K562 (cell line): ENCODE measurements around the gene GPAT3. TPM values are rescaled to one million over a fixed set of nuclear protein-coding genes. Genes with fewer than 3 reads are reported as not detected.

Source experiments
- MEF2A ChIP-seq: IDR thresholded peaks from 2 replicates; pipeline ENCODE4 v1.6.1; 2011; ENCODE audit warnings: low read depth, mild to moderate bottlenecking, low read length, moderate library complexity; ENCODE audit not compliant: control insufficient read depth
- MXI1 ChIP-seq: IDR thresholded peaks from 2 replicates; pipeline ENCODE4 v1.6.1; 2011; ENCODE audit warnings: low read depth, mild to moderate bottlenecking, improper control_type of control experiment, low read length
- POLR2B ChIP-seq: fragments of 450-650 bp; IDR thresholded peaks from 2 replicates; pipeline ENCODE4 v1.6.1; 2018; ENCODE audit warnings: low read depth; ENCODE audit not compliant: partially characterized antibody
- PTBP1 ChIP-seq: fragments of 200-400 bp; formaldehyde crosslinking; IDR thresholded peaks from 2 replicates; pipeline ENCODE4 v1.6.1; 2017; ENCODE audit warnings: low read depth, low read length
- TCF7L2 ChIP-seq: fragments of 150-350 bp; IDR thresholded peaks from 2 replicates; pipeline ENCODE4 v1.6.1; 2016; ENCODE audit warnings: low read depth, mild to moderate bottlenecking, low read length, moderate library complexity
- ZFX ChIP-seq: sonication (generic); formaldehyde crosslinking; IDR thresholded peaks from 2 replicates; pipeline ENCODE4 v1.8.0; 2022; ENCODE audit warnings: mild to moderate bottlenecking, missing genetic modification reagents, moderate library complexity
- ZNF589 ChIP-seq: fragments of 200-800 bp; sonication (Bioruptor generic); IDR thresholded peaks from 2 replicates; pipeline ENCODE4 v1.6.1; 2016; ENCODE audit warnings: low read depth, missing genetic modification characterization, missing compliant biosample characterization
- polyA plus RNA-seq, 8 experiments: library from polyadenylated mRNA; depleted of rRNA in 4 of 8; stranded (reverse) in 5 of 8; unstranded in 3 of 8; fragments of >200 nt; fragmentation: Nextera tagmentation in 2 of 8; fragmentation: Illumina TruSeq in 1 of 8; extraction: Ambion mirVana in 2 of 8; extraction: Trizol in 1 of 8; gene quantifications; 2 replicates each; pipeline versions ENCODE4 v1.2.1 to v1.2.3, GENCODE V29; 2011 to 2014; ENCODE audit warnings: inconsistent platforms in 1 of 8, missing spikeins in 1 of 8
- total RNA-seq, 7 experiments: library from RNA; depleted of rRNA in 6 of 7; stranded (reverse); fragments of >200 nt in 6 of 7; fragmentation: Illumina TruSeq in 2 of 7; extraction: Trizol in 2 of 7; gene quantifications; 2 replicates each; pipeline versions ENCODE4 v1.2.1 to v1.2.3, GENCODE V29; 2011 to 2021; ENCODE audit warnings: low replicate concordance in 1 of 7
- TF ChIP-seq, protein P1 (sequence below): fragments of 450-650 bp; IDR thresholded peaks from 2 replicates; pipeline ENCODE4 v1.6.1; 2016; ENCODE audit warnings: mild to moderate bottlenecking, moderate library complexity
- TF ChIP-seq, protein P2 (sequence below), 2 experiments: IDR thresholded peaks; 2 replicates each; pipeline ENCODE4 v1.6.1; 2012; ENCODE audit warnings: improper control_type of control experiment in 2 of 2, low read depth in 2 of 2, low read length in 2 of 2, borderline replicate concordance in 1 of 2
- TF ChIP-seq, protein P3 (sequence below): fragments of 450-650 bp; formaldehyde crosslinking; conservative IDR thresholded peaks from 2 replicates; pipeline ENCODE4 v1.4.0; 2022; ENCODE audit warnings: mild to moderate bottlenecking, missing genetic modification characterization

The GPAT3 gene
- total and polyA plus RNA-seq, 9 of the 15 experiments (the other 6 are each of a cell fraction or from before 2014, with no cell fraction given), result 4.1 to 16.1 (median 13.1) TPM

DNA sequence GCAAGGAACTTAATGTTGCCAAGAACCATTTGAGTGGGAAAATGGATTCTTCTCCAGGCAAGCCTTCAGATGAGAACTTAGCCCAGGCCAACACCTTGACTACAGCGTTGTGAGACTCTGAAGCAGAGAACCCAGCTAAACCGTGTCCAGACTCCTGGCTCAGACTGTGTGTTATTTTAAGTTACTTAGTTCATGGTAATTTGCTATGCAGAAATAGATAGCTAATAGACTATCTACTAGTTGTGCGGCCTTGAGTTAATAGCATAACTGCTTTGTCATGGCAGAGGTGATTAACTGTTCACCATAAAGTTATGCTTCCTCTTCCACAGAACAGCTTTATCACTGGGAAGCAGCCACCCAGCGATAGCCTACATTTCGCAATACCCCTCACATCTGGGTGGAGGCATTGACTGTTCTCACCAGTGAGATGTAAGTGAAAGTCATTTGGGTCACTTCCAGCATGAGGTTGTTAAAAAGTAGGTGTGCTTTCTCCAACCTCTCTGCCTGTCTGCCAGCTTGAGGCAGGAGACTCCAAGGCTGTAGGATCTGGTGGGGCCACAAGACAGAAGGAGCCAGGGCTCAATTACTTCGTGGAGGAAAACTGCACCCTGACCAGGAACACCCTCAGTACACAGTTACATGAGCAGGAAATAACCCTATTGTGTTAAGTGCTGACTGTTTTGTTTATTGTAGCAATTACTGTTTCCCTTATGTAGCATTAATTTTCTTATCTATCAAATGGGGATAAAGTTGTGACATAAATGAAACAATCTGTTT, 94.2 kb downstream of the GPAT3 start (continued):
- TF ChIP-seq, protein P1, sequence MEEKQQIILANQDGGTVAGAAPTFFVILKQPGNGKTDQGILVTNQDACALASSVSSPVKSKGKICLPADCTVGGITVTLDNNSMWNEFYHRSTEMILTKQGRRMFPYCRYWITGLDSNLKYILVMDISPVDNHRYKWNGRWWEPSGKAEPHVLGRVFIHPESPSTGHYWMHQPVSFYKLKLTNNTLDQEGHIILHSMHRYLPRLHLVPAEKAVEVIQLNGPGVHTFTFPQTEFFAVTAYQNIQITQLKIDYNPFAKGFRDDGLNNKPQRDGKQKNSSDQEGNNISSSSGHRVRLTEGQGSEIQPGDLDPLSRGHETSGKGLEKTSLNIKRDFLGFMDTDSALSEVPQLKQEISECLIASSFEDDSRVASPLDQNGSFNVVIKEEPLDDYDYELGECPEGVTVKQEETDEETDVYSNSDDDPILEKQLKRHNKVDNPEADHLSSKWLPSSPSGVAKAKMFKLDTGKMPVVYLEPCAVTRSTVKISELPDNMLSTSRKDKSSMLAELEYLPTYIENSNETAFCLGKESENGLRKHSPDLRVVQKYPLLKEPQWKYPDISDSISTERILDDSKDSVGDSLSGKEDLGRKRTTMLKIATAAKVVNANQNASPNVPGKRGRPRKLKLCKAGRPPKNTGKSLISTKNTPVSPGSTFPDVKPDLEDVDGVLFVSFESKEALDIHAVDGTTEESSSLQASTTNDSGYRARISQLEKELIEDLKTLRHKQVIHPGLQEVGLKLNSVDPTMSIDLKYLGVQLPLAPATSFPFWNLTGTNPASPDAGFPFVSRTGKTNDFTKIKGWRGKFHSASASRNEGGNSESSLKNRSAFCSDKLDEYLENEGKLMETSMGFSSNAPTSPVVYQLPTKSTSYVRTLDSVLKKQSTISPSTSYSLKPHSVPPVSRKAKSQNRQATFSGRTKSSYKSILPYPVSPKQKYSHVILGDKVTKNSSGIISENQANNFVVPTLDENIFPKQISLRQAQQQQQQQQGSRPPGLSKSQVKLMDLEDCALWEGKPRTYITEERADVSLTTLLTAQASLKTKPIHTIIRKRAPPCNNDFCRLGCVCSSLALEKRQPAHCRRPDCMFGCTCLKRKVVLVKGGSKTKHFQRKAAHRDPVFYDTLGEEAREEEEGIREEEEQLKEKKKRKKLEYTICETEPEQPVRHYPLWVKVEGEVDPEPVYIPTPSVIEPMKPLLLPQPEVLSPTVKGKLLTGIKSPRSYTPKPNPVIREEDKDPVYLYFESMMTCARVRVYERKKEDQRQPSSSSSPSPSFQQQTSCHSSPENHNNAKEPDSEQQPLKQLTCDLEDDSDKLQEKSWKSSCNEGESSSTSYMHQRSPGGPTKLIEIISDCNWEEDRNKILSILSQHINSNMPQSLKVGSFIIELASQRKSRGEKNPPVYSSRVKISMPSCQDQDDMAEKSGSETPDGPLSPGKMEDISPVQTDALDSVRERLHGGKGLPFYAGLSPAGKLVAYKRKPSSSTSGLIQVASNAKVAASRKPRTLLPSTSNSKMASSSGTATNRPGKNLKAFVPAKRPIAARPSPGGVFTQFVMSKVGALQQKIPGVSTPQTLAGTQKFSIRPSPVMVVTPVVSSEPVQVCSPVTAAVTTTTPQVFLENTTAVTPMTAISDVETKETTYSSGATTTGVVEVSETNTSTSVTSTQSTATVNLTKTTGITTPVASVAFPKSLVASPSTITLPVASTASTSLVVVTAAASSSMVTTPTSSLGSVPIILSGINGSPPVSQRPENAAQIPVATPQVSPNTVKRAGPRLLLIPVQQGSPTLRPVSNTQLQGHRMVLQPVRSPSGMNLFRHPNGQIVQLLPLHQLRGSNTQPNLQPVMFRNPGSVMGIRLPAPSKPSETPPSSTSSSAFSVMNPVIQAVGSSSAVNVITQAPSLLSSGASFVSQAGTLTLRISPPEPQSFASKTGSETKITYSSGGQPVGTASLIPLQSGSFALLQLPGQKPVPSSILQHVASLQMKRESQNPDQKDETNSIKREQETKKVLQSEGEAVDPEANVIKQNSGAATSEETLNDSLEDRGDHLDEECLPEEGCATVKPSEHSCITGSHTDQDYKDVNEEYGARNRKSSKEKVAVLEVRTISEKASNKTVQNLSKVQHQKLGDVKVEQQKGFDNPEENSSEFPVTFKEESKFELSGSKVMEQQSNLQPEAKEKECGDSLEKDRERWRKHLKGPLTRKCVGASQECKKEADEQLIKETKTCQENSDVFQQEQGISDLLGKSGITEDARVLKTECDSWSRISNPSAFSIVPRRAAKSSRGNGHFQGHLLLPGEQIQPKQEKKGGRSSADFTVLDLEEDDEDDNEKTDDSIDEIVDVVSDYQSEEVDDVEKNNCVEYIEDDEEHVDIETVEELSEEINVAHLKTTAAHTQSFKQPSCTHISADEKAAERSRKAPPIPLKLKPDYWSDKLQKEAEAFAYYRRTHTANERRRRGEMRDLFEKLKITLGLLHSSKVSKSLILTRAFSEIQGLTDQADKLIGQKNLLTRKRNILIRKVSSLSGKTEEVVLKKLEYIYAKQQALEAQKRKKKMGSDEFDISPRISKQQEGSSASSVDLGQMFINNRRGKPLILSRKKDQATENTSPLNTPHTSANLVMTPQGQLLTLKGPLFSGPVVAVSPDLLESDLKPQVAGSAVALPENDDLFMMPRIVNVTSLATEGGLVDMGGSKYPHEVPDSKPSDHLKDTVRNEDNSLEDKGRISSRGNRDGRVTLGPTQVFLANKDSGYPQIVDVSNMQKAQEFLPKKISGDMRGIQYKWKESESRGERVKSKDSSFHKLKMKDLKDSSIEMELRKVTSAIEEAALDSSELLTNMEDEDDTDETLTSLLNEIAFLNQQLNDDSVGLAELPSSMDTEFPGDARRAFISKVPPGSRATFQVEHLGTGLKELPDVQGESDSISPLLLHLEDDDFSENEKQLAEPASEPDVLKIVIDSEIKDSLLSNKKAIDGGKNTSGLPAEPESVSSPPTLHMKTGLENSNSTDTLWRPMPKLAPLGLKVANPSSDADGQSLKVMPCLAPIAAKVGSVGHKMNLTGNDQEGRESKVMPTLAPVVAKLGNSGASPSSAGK, result peak; percentile 82
- no peak; the same call in 1 of the 2 replicates for TF ChIP-seq TCF7L2
- no peak for TF ChIP-seq ZFX (CRISPR knock-in tag)
- peak; percentile 45; the same call in 1 of the 2 replicates for TF ChIP-seq MXI1
- no peak for TF ChIP-seq PTBP1
- TF ChIP-seq, protein P2, sequence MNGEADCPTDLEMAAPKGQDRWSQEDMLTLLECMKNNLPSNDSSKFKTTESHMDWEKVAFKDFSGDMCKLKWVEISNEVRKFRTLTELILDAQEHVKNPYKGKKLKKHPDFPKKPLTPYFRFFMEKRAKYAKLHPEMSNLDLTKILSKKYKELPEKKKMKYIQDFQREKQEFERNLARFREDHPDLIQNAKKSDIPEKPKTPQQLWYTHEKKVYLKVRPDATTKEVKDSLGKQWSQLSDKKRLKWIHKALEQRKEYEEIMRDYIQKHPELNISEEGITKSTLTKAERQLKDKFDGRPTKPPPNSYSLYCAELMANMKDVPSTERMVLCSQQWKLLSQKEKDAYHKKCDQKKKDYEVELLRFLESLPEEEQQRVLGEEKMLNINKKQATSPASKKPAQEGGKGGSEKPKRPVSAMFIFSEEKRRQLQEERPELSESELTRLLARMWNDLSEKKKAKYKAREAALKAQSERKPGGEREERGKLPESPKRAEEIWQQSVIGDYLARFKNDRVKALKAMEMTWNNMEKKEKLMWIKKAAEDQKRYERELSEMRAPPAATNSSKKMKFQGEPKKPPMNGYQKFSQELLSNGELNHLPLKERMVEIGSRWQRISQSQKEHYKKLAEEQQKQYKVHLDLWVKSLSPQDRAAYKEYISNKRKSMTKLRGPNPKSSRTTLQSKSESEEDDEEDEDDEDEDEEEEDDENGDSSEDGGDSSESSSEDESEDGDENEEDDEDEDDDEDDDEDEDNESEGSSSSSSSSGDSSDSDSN (IDR thresholded peaks at IDR 0.05; ENCODE audit: borderline replicate concordance in 1 of 2, low read depth in 2 of 2, low read length in 2 of 2), result peak in 1 of 2 experiments; percentile 42; a peak in 1 of 4 replicates
- peak; percentile 90 for TF ChIP-seq ZNF589 (CRISPR knock-in tag)
- no peak for TF ChIP-seq POLR2B
- TF ChIP-seq, protein P3, sequence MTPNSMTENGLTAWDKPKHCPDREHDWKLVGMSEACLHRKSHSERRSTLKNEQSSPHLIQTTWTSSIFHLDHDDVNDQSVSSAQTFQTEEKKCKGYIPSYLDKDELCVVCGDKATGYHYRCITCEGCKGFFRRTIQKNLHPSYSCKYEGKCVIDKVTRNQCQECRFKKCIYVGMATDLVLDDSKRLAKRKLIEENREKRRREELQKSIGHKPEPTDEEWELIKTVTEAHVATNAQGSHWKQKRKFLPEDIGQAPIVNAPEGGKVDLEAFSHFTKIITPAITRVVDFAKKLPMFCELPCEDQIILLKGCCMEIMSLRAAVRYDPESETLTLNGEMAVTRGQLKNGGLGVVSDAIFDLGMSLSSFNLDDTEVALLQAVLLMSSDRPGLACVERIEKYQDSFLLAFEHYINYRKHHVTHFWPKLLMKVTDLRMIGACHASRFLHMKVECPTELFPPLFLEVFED, result no peak
- TF ChIP-seq MEF2A, result no peak
